ENCODE measurements around the gene SND1. TPM values are rescaled to one million over a fixed set of nuclear protein-coding genes. Genes with fewer than 3 reads are reported as not detected.

SND1 gene
- total RNA-seq, 1 donor: 241 TPM

DNA sequence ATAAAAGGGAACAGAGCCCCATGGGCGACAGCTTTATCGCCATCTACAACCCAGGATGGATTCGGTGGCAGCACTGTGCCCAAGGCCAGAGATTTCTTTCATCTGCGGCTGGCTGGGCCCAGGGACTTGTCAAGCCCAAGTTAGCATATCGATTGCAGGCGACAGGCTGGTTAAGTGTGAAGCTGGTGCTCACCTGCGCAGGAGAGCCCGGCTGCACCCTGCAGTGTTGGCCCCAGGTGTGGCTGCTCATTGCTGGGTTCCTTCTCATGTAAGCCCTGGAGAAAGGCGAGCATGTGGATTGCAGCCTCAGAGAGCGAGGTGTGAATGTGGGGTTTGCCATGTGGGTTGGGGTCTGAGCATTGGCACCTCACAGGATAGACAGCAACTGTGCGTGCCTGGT lies 419.8 kb downstream of the SND1 start:
- DNase-seq (ENCODE audit: low read depth): no peak
- no peak for TF ChIP-seq CTCF (IDR thresholded peaks at IDR 0.05; ENCODE audit: insufficient read depth, low read depth, low read length)
- H3K4me3 ChIP-seq (ENCODE audit: low read depth, low read length): no peak overlapping the region

GRCh38 chr7:128073671-128074310 lies 421.8 kb downstream of the SND1 start:
- DNase-seq (ENCODE audit: low read depth): no peak
- TF ChIP-seq CTCF (IDR thresholded peaks at IDR 0.05; ENCODE audit: insufficient read depth, low read depth, low read length): no peak
- no peak overlapping the region for H3K4me3 ChIP-seq (ENCODE audit: low read depth, low read length)

DNA sequence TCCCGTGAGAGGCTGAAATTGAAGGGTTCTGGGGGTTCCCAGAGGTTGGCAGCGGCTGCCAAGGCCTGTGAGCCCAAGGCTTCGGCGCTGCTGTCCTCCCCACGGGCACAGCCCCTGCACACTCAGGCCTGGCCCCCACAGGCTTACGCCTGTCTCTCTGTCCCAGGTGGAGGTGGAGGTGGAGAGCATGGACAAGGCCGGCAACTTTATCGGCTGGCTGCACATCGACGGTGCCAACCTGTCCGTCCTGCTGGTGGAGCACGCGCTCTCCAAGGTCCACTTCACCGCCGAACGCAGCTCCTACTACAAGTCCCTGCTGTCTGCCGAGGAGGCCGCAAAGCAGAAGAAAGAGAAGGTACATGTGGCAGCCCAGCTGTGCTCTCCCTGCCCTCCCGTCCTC lies 422.3 kb downstream of the SND1 start:
- no peak overlapping the region for H3K4me3 ChIP-seq (ENCODE audit: low read depth, low read length)
- DNase-seq (ENCODE audit: low read depth): no peak
- TF ChIP-seq CTCF (IDR thresholded peaks at IDR 0.05; ENCODE audit: insufficient read depth, low read depth, low read length): no peak

GRCh38 chr7:128074736-128075135 lies 422.7 kb downstream of the SND1 start:
- no peak for TF ChIP-seq CTCF (IDR thresholded peaks at IDR 0.05; ENCODE audit: insufficient read depth, low read depth, low read length)

DNA sequence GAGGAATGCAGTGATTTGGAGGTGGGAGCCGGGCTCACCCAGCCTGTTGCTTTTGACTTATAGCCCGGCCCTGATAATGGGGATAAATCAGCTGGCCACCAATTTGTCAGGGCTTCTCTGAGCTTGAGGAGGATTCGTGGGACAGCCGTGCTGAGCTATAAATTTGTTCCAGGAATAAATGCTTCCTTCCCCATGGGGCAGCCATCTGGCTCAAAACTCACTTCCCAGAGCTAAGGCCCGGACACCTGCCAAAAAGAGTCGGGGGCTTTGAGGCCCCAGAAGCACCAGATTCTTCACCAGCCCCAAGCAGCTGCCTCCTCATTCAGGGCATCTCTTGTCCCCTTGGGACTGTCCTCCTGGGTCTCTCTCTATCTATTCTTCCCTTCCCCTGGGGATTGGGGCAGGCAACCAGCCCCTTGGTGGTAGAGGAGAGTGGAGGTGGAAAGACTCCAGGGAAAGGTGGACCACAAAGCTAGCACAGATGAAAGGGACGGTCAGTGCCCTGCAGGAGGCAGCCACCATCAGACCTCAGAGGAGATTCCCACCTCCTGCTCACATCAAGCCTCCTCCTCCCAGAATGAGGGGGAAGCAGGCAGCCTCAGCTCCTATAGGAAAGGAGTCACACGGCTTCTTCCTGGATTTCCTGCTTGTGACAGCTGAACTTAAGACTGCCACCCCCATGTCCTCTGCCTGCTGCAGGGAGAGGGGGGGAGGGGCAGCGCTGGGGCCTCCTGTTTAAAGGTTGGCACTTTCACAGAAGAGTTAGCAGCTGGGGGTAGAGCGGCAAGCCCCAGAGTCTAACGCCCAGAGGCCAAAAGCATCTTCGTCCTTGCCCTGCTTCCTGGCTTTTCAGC lies 423.5 kb downstream of the SND1 start:
- no peak overlapping the region for H3K4me3 ChIP-seq (ENCODE audit: low read depth, low read length)
- no peak for TF ChIP-seq CTCF (IDR thresholded peaks at IDR 0.05; ENCODE audit: insufficient read depth, low read depth, low read length)
- DNase-seq (ENCODE audit: low read depth): no peak

More at GRCh38 chr7:128074736-128075135, 422.7 kb downstream of the SND1 start:
- no peak for DNase-seq (ENCODE audit: low read depth)
- H3K4me3 ChIP-seq (ENCODE audit: low read depth, low read length): no peak overlapping the region

- no peak for TF ChIP-seq CTCF (IDR thresholded peaks at IDR 0.05; ENCODE audit: insufficient read depth, low read depth, low read length)
- no peak for DNase-seq (ENCODE audit: low read depth)
- H3K4me3 ChIP-seq (ENCODE audit: low read depth, low read length): no peak overlapping the region
These were observed 424.3 kb downstream of the SND1 start for GRCh38 chr7:128076196-128076795.
